Measurements from ENCODE around the gene DRGX. TPM values are rescaled to one million over a fixed set of nuclear protein-coding genes. Genes with fewer than 3 reads are reported as not detected.

DRGX gene
- total and polyA plus RNA-seq, 10 of the 15 experiments (the other 5 are each of a cell fraction or from before 2014, with no cell fraction given) = not detected

DNA sequence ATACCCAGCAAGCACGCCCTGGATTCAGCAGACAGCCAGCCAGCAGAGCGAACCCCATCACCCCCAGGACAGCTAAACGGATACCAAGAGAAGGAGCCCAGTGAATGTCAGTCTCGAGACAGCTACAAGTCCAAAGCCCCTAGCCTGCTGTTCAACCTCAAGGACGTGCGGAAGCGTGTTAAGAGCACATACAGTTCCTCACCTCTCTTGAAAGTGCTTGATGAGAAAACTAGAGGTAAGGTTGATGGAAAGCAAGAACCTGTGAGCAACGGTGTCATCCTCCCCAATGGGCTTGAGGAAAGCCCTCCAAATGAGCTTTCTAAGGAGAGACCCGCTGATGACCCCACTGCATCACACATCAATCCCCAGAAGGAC is 72.0 kb downstream of the DRGX start:
- H3K4me3 ChIP-seq = no peak overlapping the region
- ATAC-seq (no peak), FAIRE-seq (no peak), DNase-seq (ENCODE audit: low read depth, low spot score) (no peak)
- POLR2A ChIA-PET = no interaction called here
- no peak overlapping the region for H3K4me2 ChIP-seq (ENCODE audit: control insufficient read depth, insufficient read depth)
- RAD21 ChIA-PET (ENCODE audit: unreplicated experiment) = no interaction called here
- H3K9ac ChIP-seq (ENCODE audit: control insufficient read depth, insufficient read depth, low read length) = no peak overlapping the region
- H2AFZ ChIP-seq (ENCODE audit: control insufficient read depth, low read depth, low read length) = no peak overlapping the region
- no TSS peak for BruUV-seq (replicated peaks)
- H3K9me3 ChIP-seq (replicated peaks; ENCODE audit: control insufficient read depth, insufficient read depth, low read length) = no peaks in the 10 kb centered on the region
- no peaks in the 10 kb centered on the region; the same call in 1 of the 2 replicates for H4K20me1 ChIP-seq (ENCODE audit: control insufficient read depth, insufficient read depth)
- no peaks in the 10 kb centered on the region for H3K4me1 ChIP-seq (ENCODE audit: control insufficient read depth, insufficient read depth, low read length)
- peaks cover 0 to 7% of the 10 kb centered on the region in 2 experiments; a peak in 2 of 4 replicates for H3K27me3 ChIP-seq (replicated peaks in 1 of 2; ENCODE audit: control insufficient read depth in 2 of 2, insufficient read depth in 2 of 2, low read length in 1 of 2)
- CTCF ChIA-PET = interaction anchor here (1.5 kb wide), 1 partner anchor 84 kb away, joined by 4 read pairs; no protein-coding TSS in a partner anchor
- no peaks in the 10 kb centered on the region for H3K79me2 ChIP-seq (ENCODE audit: control insufficient read depth, insufficient read depth, low read length)
- in situ Hi-C loops (cut with MboI) = no loop called here
- SMC1A ChIA-PET (ENCODE audit: uncharacterized antibody, unreplicated experiment) = interaction anchor here (1.8 kb wide), 1 partner anchor 84 kb away, joined by 4 read pairs; no protein-coding TSS in a partner anchor
- WGBS (ENCODE audit: insufficient coverage, insufficient replicate concordance, low lambda C conversion rate, missing lambda C conversion rate) = 25% methylated on average over 9 of the region's 9 CpGs
- no peak overlapping the region for H3K27ac ChIP-seq (ENCODE audit: control insufficient read depth, insufficient read depth)
- intact Hi-C loops (cut with micrococcal nuclease; ENCODE audit: unreplicated experiment) = no loop called here
- no peaks in the 10 kb centered on the region for H3K36me3 ChIP-seq (ENCODE audit: control insufficient read depth in 2 of 2, insufficient read depth in 2 of 2, low read length in 1 of 2)
- no peak for TF ChIP-seq MTA2 (IDR thresholded peaks at IDR 0.05; ENCODE audit: low read depth)
- TF ChIP-seq NBN (IDR thresholded peaks at IDR 0.05) = no peak
- no peak for TF ChIP-seq NFXL1 (IDR thresholded peaks at IDR 0.05; ENCODE audit: borderline replicate concordance)
- no peak for TF ChIP-seq GATAD2B (conservative IDR thresholded peaks at IDR 0.05; ENCODE audit: low read depth)
- TF ChIP-seq, protein P1, sequence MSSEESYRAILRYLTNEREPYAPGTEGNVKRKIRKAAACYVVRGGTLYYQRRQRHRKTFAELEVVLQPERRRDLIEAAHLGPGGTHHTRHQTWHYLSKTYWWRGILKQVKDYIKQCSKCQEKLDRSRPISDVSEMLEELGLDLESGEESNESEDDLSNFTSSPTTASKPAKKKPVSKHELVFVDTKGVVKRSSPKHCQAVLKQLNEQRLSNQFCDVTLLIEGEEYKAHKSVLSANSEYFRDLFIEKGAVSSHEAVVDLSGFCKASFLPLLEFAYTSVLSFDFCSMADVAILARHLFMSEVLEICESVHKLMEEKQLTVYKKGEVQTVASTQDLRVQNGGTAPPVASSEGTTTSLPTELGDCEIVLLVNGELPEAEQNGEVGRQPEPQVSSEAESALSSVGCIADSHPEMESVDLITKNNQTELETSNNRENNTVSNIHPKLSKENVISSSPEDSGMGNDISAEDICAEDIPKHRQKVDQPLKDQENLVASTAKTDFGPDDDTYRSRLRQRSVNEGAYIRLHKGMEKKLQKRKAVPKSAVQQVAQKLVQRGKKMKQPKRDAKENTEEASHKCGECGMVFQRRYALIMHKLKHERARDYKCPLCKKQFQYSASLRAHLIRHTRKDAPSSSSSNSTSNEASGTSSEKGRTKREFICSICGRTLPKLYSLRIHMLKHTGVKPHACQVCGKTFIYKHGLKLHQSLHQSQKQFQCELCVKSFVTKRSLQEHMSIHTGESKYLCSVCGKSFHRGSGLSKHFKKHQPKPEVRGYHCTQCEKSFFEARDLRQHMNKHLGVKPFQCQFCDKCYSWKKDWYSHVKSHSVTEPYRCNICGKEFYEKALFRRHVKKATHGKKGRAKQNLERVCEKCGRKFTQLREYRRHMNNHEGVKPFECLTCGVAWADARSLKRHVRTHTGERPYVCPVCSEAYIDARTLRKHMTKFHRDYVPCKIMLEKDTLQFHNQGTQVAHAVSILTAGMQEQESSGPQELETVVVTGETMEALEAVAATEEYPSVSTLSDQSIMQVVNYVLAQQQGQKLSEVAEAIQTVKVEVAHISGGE (CRISPR knock-in tag; IDR thresholded peaks at IDR 0.05) = no peak
- no peak for TF ChIP-seq FOS (IDR thresholded peaks at IDR 0.05; ENCODE audit: borderline replicate concordance, extremely low read depth, insufficient read length)
- TF ChIP-seq ZNF622 (IDR thresholded peaks at IDR 0.05) = no peak
- no peak for TF ChIP-seq RELA (IDR thresholded peaks at IDR 0.05; ENCODE audit: borderline replicate concordance, partially characterized antibody)
- TF ChIP-seq, protein P2, sequence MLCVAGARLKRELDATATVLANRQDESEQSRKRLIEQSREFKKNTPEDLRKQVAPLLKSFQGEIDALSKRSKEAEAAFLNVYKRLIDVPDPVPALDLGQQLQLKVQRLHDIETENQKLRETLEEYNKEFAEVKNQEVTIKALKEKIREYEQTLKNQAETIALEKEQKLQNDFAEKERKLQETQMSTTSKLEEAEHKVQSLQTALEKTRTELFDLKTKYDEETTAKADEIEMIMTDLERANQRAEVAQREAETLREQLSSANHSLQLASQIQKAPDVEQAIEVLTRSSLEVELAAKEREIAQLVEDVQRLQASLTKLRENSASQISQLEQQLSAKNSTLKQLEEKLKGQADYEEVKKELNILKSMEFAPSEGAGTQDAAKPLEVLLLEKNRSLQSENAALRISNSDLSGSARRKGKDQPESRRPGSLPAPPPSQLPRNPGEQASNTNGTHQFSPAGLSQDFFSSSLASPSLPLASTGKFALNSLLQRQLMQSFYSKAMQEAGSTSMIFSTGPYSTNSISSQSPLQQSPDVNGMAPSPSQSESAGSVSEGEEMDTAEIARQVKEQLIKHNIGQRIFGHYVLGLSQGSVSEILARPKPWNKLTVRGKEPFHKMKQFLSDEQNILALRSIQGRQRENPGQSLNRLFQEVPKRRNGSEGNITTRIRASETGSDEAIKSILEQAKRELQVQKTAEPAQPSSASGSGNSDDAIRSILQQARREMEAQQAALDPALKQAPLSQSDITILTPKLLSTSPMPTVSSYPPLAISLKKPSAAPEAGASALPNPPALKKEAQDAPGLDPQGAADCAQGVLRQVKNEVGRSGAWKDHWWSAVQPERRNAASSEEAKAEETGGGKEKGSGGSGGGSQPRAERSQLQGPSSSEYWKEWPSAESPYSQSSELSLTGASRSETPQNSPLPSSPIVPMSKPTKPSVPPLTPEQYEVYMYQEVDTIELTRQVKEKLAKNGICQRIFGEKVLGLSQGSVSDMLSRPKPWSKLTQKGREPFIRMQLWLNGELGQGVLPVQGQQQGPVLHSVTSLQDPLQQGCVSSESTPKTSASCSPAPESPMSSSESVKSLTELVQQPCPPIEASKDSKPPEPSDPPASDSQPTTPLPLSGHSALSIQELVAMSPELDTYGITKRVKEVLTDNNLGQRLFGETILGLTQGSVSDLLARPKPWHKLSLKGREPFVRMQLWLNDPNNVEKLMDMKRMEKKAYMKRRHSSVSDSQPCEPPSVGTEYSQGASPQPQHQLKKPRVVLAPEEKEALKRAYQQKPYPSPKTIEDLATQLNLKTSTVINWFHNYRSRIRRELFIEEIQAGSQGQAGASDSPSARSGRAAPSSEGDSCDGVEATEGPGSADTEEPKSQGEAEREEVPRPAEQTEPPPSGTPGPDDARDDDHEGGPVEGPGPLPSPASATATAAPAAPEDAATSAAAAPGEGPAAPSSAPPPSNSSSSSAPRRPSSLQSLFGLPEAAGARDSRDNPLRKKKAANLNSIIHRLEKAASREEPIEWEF (IDR thresholded peaks at IDR 0.05; ENCODE audit: insufficient replicate concordance, low read depth, low read length) = no peak
- no peak for TF ChIP-seq SUPT20H (IDR thresholded peaks at IDR 0.05; ENCODE audit: borderline replicate concordance, control insufficient read depth, low read depth, low read length)
- TF ChIP-seq, protein P3, sequence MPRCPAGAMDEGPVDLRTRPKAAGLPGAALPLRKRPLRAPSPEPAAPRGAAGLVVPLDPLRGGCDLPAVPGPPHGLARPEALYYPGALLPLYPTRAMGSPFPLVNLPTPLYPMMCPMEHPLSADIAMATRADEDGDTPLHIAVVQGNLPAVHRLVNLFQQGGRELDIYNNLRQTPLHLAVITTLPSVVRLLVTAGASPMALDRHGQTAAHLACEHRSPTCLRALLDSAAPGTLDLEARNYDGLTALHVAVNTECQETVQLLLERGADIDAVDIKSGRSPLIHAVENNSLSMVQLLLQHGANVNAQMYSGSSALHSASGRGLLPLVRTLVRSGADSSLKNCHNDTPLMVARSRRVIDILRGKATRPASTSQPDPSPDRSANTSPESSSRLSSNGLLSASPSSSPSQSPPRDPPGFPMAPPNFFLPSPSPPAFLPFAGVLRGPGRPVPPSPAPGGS (IDR thresholded peaks at IDR 0.05; ENCODE audit: borderline replicate concordance, insufficient read depth, low read depth, low read length, poor library complexity, severe bottlenecking) = no peak
- TF ChIP-seq SUZ12 (IDR thresholded peaks at IDR 0.05; ENCODE audit: unreplicated experiment) = no peak

Measured in GM12878 (cell line).